GM12864 (cell line): ENCODE measurements around the gene SEMA3E.

ENCODE experiments used
- DNase-seq: peaks from one replicate; pipeline ENCODE4 v3.0.0-alpha.2; 2011; ENCODE audit warnings: low read depth
- H3K4me3 ChIP-seq: 2 replicates; pipeline ENCODE4 v1.5.1; 2011; ENCODE audit warnings: mild to moderate bottlenecking, low read depth, low read length, control low read depth
- TF ChIP-seq, protein P1 (sequence below): IDR thresholded peaks from 2 replicates; pipeline ENCODE4 v1.5.1; 2011; ENCODE audit warnings: low read depth, mild to moderate bottlenecking, moderate library complexity, low read length, control low read depth, inconsistent platforms; ENCODE audit errors: missing control alignments

The SEMA3E gene

GRCh38 chr7:83593921-83594475, 54.9 kb downstream of the SEMA3E start:
- no peak for DNase-seq
- TF ChIP-seq, protein P1, sequence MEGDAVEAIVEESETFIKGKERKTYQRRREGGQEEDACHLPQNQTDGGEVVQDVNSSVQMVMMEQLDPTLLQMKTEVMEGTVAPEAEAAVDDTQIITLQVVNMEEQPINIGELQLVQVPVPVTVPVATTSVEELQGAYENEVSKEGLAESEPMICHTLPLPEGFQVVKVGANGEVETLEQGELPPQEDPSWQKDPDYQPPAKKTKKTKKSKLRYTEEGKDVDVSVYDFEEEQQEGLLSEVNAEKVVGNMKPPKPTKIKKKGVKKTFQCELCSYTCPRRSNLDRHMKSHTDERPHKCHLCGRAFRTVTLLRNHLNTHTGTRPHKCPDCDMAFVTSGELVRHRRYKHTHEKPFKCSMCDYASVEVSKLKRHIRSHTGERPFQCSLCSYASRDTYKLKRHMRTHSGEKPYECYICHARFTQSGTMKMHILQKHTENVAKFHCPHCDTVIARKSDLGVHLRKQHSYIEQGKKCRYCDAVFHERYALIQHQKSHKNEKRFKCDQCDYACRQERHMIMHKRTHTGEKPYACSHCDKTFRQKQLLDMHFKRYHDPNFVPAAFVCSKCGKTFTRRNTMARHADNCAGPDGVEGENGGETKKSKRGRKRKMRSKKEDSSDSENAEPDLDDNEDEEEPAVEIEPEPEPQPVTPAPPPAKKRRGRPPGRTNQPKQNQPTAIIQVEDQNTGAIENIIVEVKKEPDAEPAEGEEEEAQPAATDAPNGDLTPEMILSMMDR: no peak

DNA sequence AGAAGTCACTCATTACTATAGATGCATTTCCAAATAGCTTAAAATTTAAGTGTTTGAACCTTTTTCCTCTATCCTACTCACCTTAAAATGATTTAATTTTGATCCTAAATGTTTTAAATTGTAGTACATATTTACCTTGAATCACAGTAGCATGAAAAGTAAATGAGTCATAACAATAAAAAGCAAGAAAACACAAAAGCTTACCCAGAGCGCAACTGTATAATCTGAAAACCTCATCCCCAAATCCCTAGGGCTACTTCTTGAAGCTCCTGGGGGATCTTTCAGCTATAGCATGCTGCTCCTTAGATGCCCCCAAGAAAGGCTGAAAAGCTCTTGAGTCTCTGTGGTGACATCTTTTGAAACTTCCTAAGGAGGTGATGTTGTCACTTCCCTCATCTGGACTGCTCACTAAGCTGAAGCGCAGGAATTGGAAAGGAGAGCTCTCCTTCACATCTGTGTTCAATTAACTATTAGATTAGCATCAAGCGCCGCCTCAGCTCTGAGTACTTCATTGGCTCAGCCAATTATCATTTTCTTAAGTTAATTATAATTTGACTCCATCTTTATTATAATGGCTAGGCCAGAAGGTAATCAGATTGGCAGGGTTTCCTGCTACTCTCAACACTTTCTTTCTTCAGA, 60.2 kb downstream of the SEMA3E start:
- no peak overlapping the region for H3K4me3 ChIP-seq
- DNase-seq: no peak
- TF ChIP-seq, protein P1: no peak

More at GRCh38 chr7:83593921-83594475, 54.9 kb downstream of the SEMA3E start:
- no peak overlapping the region for H3K4me3 ChIP-seq

DNA sequence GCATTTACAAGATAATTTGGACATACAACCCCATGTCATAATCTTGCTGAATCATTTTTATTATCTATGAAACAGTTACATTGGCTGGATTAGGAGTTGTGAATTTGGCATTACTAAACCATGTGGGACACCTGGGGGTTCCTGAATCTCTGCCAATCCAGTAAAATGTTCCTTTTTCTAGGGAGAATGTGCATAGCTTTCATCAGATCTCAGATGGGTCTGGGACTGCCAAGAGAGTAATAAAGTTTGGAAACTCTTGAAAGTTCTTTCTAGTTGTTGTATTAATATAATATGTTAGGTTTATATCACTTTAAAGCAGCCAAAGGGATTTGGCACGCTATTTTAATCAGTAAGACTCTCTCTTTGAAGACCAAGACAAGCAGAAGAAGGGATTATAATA, 62.7 kb downstream of the SEMA3E start:
- TF ChIP-seq, protein P1: no peak
- no peak overlapping the region for H3K4me3 ChIP-seq

GRCh38 chr7:83581667-83582435, 67.1 kb downstream of the SEMA3E start:
- no peak for DNase-seq
- TF ChIP-seq, protein P1: no peak
- no peak overlapping the region for H3K4me3 ChIP-seq

More for the DNA sequence above, 62.7 kb downstream of the SEMA3E start:
- no peak for DNase-seq

- TF ChIP-seq, protein P1: no peak
- no peak for DNase-seq
- no peak overlapping the region for H3K4me3 ChIP-seq
Measured at GRCh38 chr7:83579740-83580139, 69.2 kb downstream of the SEMA3E start.

DNA sequence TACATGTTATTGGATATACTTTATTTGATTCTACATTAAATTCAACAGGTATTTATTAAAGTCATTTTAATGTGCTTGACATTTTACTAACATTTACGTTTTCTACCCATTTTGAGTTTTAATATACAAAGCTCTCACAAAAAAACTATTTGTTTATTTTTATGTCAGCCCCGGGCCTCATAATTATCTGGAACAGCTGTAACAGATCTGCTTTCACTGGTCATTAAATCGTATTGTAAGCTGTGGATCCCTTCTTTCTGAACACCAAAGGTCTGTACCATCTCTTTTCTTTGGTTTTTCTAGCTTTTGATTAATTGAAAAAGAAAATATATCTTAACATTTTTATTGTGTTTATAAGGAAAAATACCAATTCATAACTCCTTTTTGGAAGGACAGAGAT, 73.5 kb downstream of the SEMA3E start:
- TF ChIP-seq, protein P1: no peak
- DNase-seq: no peak
- H3K4me3 ChIP-seq: no peak overlapping the region

GRCh38 chr7:83574616-83575015, 74.3 kb downstream of the SEMA3E start:
- TF ChIP-seq, protein P1: no peak
- H3K4me3 ChIP-seq: no peak overlapping the region
- no peak for DNase-seq
